ENCODE results near the gene S100A16.
A peak's percentile ranks its signal among the peaks of the same experiment; 100 is the strongest.
"Not testable (repeated sequence)": the region's sequence is repeated elsewhere in the genome, so short reads cannot be mapped to it uniquely, and the experiment has no call there.

S100A16 gene

GRCh38 chr1:153643100-153643499 is 30.2 kb upstream of the S100A16 start:
- peak overlapping the region; percentile 2 for H3K27ac ChIP-seq
- peaks cover 80% of the 10 kb centered on the region for H3K36me3 ChIP-seq
- H3K27me3 ChIP-seq = no peaks in the 10 kb centered on the region

GRCh38 chr1:153642161-153642560 is 29.2 kb upstream of the S100A16 start:
- no peak for TF ChIP-seq CTCF (IDR thresholded peaks at IDR 0.05)
- Histone ChIP-seq H3K36me3 (peaks cover 89% of the 10 kb centered on the region), H3K4me3 (ENCODE audit: low read depth in 1 of 2, low read length in 1 of 2) (no peak overlapping the region), H3K27ac (no peak overlapping the region), H3K27me3 (no peaks in the 10 kb centered on the region), H3K9me3 (no peaks in the 10 kb centered on the region), H3K4me1 (ENCODE audit: control insufficient read depth in 1 of 2, insufficient read depth in 1 of 2, low read depth in 1 of 2, low read length in 1 of 2) (peaks cover 9 to 14% of the 10 kb centered on the region in 2 experiments)

More at GRCh38 chr1:153643100-153643499, 30.2 kb upstream of the S100A16 start:
- Histone ChIP-seq H3K4me3 (ENCODE audit: low read depth in 1 of 2, low read length in 1 of 2) (no peak overlapping the region), H3K9me3 (no peaks in the 10 kb centered on the region), H3K4me1 (ENCODE audit: control insufficient read depth in 1 of 2, insufficient read depth in 1 of 2, low read depth in 1 of 2, low read length in 1 of 2) (peaks cover 13 to 18% of the 10 kb centered on the region in 2 experiments)
- TF ChIP-seq CTCF (IDR thresholded peaks at IDR 0.05) = no peak

- Histone ChIP-seq H3K4me3 (ENCODE audit: low read depth in 1 of 2, low read length in 1 of 2) (no peak overlapping the region), H3K36me3 (peaks cover 98% of the 10 kb centered on the region), H3K27ac (no peak overlapping the region), H3K27me3 (no peaks in the 10 kb centered on the region), H3K9me3 (no peaks in the 10 kb centered on the region), H3K4me1 (ENCODE audit: control insufficient read depth in 1 of 2, insufficient read depth in 1 of 2, low read depth in 1 of 2, low read length in 1 of 2) (peaks cover 0 to 1% of the 10 kb centered on the region in 2 experiments)
- TF ChIP-seq CTCF (IDR thresholded peaks at IDR 0.05) = no peak
Measured at GRCh38 chr1:153640861-153641260, 27.9 kb upstream of the S100A16 start.

GRCh38 chr1:153640213-153640612 is 27.3 kb upstream of the S100A16 start:
- H3K4me3 ChIP-seq (ENCODE audit: low read depth in 1 of 2, low read length in 1 of 2); H3K4me1 ChIP-seq (ENCODE audit: control insufficient read depth in 1 of 2, insufficient read depth in 1 of 2, low read depth in 1 of 2, low read length in 1 of 2); H3K27me3 ChIP-seq; H3K9me3 ChIP-seq; H3K27ac ChIP-seq: not testable (repeated sequence)
- peaks cover 92% of the 10 kb centered on the region for H3K36me3 ChIP-seq

GRCh38 chr1:153639280-153639679 is 26.3 kb upstream of the S100A16 start:
- no peak for TF ChIP-seq CTCF (IDR thresholded peaks at IDR 0.05)
- Histone ChIP-seq H3K27ac (no peak overlapping the region), H3K4me3 (ENCODE audit: low read depth in 1 of 2, low read length in 1 of 2) (no peak overlapping the region), H3K36me3 (peaks cover 82% of the 10 kb centered on the region), H3K4me1 (ENCODE audit: control insufficient read depth in 1 of 2, insufficient read depth in 1 of 2, low read depth in 1 of 2, low read length in 1 of 2) (peaks cover 9% of the 10 kb centered on the region in 2 experiments), H3K9me3 (no peaks in the 10 kb centered on the region), H3K27me3 (no peaks in the 10 kb centered on the region)

GRCh38 chr1:153638261-153638660 is 25.3 kb upstream of the S100A16 start:
- Histone ChIP-seq H3K27me3 (no peaks in the 10 kb centered on the region), H3K36me3 (peaks cover 72% of the 10 kb centered on the region), H3K4me1 (ENCODE audit: control insufficient read depth in 1 of 2, insufficient read depth in 1 of 2, low read depth in 1 of 2, low read length in 1 of 2) (peaks cover 9 to 15% of the 10 kb centered on the region in 2 experiments), H3K9me3 (no peaks in the 10 kb centered on the region), H3K4me3 (ENCODE audit: low read depth in 1 of 2, low read length in 1 of 2) (no peak overlapping the region), H3K27ac (no peak overlapping the region)
- no peak for TF ChIP-seq CTCF (IDR thresholded peaks at IDR 0.05)

Data from neutrophil (primary cell).